Endothelial cell (in vitro differentiated cells): ENCODE results near the gene PTPA. TPM values are rescaled to one million over a fixed set of nuclear protein-coding genes. Genes with fewer than 3 reads are reported as not detected.
"Not testable (repeated sequence)": the region's sequence is repeated elsewhere in the genome, so short reads cannot be mapped to it uniquely, and the experiment has no call there.

Experiments used
- DNase-seq: peaks from one replicate; pipeline ENCODE4 v3.0.0; 2021; ENCODE audit warnings: low spot score
- H3K27ac Mint-ChIP-seq: one replicate; pipeline ENCODE4 v1.8.0; 2021; ENCODE audit warnings: mixed read lengths, inconsistent platforms; ENCODE audit not compliant: unreplicated experiment
- H3K27me3 Mint-ChIP-seq: one replicate; pipeline ENCODE4 v1.8.0; 2021; ENCODE audit warnings: mild to moderate bottlenecking, moderate library complexity, mixed read lengths, inconsistent platforms; ENCODE audit not compliant: unreplicated experiment
- H3K36me3 Mint-ChIP-seq: one replicate; pipeline ENCODE4 v1.8.0; 2021; ENCODE audit warnings: mild to moderate bottlenecking, low read depth, mixed read lengths, inconsistent platforms; ENCODE audit not compliant: unreplicated experiment
- H3K4me1 Mint-ChIP-seq: one replicate; pipeline ENCODE4 v1.8.0; 2021; ENCODE audit warnings: mild to moderate bottlenecking, mixed read lengths, inconsistent platforms; ENCODE audit not compliant: unreplicated experiment
- H3K4me3 Mint-ChIP-seq: one replicate; pipeline ENCODE4 v1.8.0; 2021; ENCODE audit warnings: mild to moderate bottlenecking, mixed read lengths, inconsistent platforms; ENCODE audit not compliant: unreplicated experiment
- H3K9me3 Mint-ChIP-seq: one replicate; pipeline ENCODE4 v1.8.0; 2021; ENCODE audit warnings: mixed read lengths, inconsistent platforms; ENCODE audit not compliant: unreplicated experiment
- CTCF ChIP-seq: fragments of 200-600 bp; sonication (generic); IDR thresholded peaks from one replicate; pipeline ENCODE4 v1.5.0; 2021; ENCODE audit warnings: antibody characterized with exemption; ENCODE audit not compliant: unreplicated experiment
- total RNA-seq: library from RNA; stranded (reverse); fragmentation: NEBNext Ultra II Directional; extraction: Animal tissue kit (Norgen Biotek cat#: 25700); gene quantifications from one replicate; pipeline ENCODE4 v1.2.1, GENCODE V29; 2021; ENCODE audit not compliant: unreplicated experiment

PTPA gene
- total RNA-seq, 1 donor from 2014 or later = 120 TPM

- no peaks in the 10 kb centered on the region for H3K36me3 Mint-ChIP-seq
- H3K27me3 Mint-ChIP-seq = peaks cover 12% of the 10 kb centered on the region
- H3K4me1 Mint-ChIP-seq = peaks cover 17% of the 10 kb centered on the region
- no peak overlapping the region for H3K27ac Mint-ChIP-seq
- DNase-seq = no peak
- no peaks in the 10 kb centered on the region for H3K9me3 Mint-ChIP-seq
- TF ChIP-seq CTCF = no peak
- no peak overlapping the region for H3K4me3 Mint-ChIP-seq
Observed at GRCh38 chr9:129113645-129114304, 2.6 kb downstream of the PTPA start.

- no peak for DNase-seq
- Mint-ChIP-seq H3K36me3 (peaks cover 16% of the 10 kb centered on the region), H3K4me1 (peaks cover 5% of the 10 kb centered on the region)
Observed at GRCh38 chr9:129118799-129119198, 7.6 kb downstream of the PTPA start.

GRCh38 chr9:129121483-129121882, 10.3 kb downstream of the PTPA start:
- no peak for TF ChIP-seq CTCF
- Mint-ChIP-seq H3K4me1 (peaks cover 9% of the 10 kb centered on the region), H3K9me3 (no peaks in the 10 kb centered on the region), H3K4me3 (peak overlapping the region; percentile 1), H3K27me3 (no peaks in the 10 kb centered on the region), H3K27ac (no peak overlapping the region), H3K36me3 (peaks cover 19% of the 10 kb centered on the region)
- DNase-seq = no peak

More at GRCh38 chr9:129118799-129119198, 7.6 kb downstream of the PTPA start:
- Mint-ChIP-seq H3K4me3 (no peak overlapping the region), H3K9me3 (no peaks in the 10 kb centered on the region), H3K27ac (peak overlapping the region; percentile 71), H3K27me3 (no peaks in the 10 kb centered on the region)
- no peak for TF ChIP-seq CTCF

GRCh38 chr9:129122133-129122532, 10.9 kb downstream of the PTPA start:
- Mint-ChIP-seq H3K27me3 (peaks cover under 1% of the 10 kb centered on the region), H3K36me3 (peaks cover 19% of the 10 kb centered on the region), H3K4me1 (peaks cover 16% of the 10 kb centered on the region), H3K4me3 (no peak overlapping the region), H3K27ac (no peak overlapping the region), H3K9me3 (no peaks in the 10 kb centered on the region)
- no peak for DNase-seq
- no peak for TF ChIP-seq CTCF

GRCh38 chr9:129122976-129123375, 11.8 kb downstream of the PTPA start:
- not testable (repeated sequence) for H3K9me3 Mint-ChIP-seq, H3K27me3 Mint-ChIP-seq, H3K4me3 Mint-ChIP-seq, DNase-seq, H3K27ac Mint-ChIP-seq
- Mint-ChIP-seq H3K4me1 (peaks cover 24% of the 10 kb centered on the region), H3K36me3 (peaks cover 19% of the 10 kb centered on the region)
